IMR-90 (cell line): ENCODE measurements around the gene MOSPD3. TPM values are rescaled to one million over a fixed set of nuclear protein-coding genes. Genes with fewer than 3 reads are reported as not detected.

Source experiments
- ATAC-seq: fragments of 200-7000 bp; cut with Tn5 transposase; 2 replicates; pipeline ENCODE4 v1.9.1; 2020; ENCODE audit warnings: low read depth, mild to moderate bottlenecking, moderate library complexity
- BruUV-seq: library from RNA; stranded (reverse); fragments of 400-500 nt; replicated peaks from 2 replicates; lab custom pipeline; 2021; lab: Mats Ljungman, UMichigan
- CTCF ChIA-PET: fragments of 300-600 bp; formaldehyde crosslinking; extraction: SDS; loops from one replicate; lab custom pipeline; 2021; ENCODE audit warnings: antibody characterized with exemption; lab: Yijun Ruan, JAX
- POLR2A ChIA-PET: fragments of 300-600 bp; sonication (Branson Sonifier 250); formaldehyde crosslinking; loops from one replicate; lab custom pipeline; 2022; ENCODE audit warnings: antibody characterized with exemption; ENCODE audit not compliant: unreplicated experiment; lab: Charles Lee
- DNase-seq: peaks from one replicate; pipeline ENCODE4 v3.0.0; 2013
- H2AFZ ChIP-seq: replicated peaks from 2 replicates; pipeline ENCODE3; 2013; ENCODE audit warnings: low read length, mild to moderate bottlenecking; ENCODE audit not compliant: poor library complexity
- H2AK5ac ChIP-seq: 2 replicates; pipeline ENCODE4 v1.6.1; 2013; ENCODE audit warnings: low read depth, low read length, inconsistent platforms
- H2AK9ac ChIP-seq: replicated peaks from 2 replicates; pipeline ENCODE3; 2013; ENCODE audit warnings: mild to moderate bottlenecking, low read depth, low read length, moderate library complexity; ENCODE audit not compliant: poor library complexity
- H2BK120ac ChIP-seq: 2 replicates; pipeline ENCODE4 v1.6.1; 2013; ENCODE audit warnings: low read depth, low read length, inconsistent platforms
- H2BK15ac ChIP-seq: 3 replicates; pipeline ENCODE4 v1.6.1; 2013; ENCODE audit warnings: low read depth, low read length, inconsistent platforms
- H2BK20ac ChIP-seq: 2 replicates; pipeline ENCODE4 v1.6.1; 2013; ENCODE audit warnings: low read depth, mild to moderate bottlenecking, inconsistent platforms, low read length, moderate library complexity
- H2BK5ac ChIP-seq: 2 replicates; pipeline ENCODE4 v1.6.1; 2013; ENCODE audit warnings: mild to moderate bottlenecking, low read depth, low read length, inconsistent platforms; ENCODE audit not compliant: poor library complexity, severe bottlenecking
- H3K14ac ChIP-seq: replicated peaks from 2 replicates; pipeline ENCODE4 v1.6.1; 2013; ENCODE audit warnings: low read depth, low read length, inconsistent platforms
- H3K18ac ChIP-seq: 2 replicates; pipeline ENCODE4 v1.6.1; 2013; ENCODE audit warnings: low read depth, low read length, control low read depth
- H3K23ac ChIP-seq: 2 replicates; pipeline ENCODE4 v1.6.1; 2013; ENCODE audit warnings: low read depth, low read length, inconsistent platforms
- H3K27ac ChIP-seq: 2 replicates; pipeline ENCODE4 v1.5.1; 2013; ENCODE audit warnings: mild to moderate bottlenecking, control low read depth, low read length; ENCODE audit not compliant: insufficient read depth
- H3K27me3 ChIP-seq: 2 replicates; pipeline ENCODE4 v1.6.1; 2013; ENCODE audit warnings: low read length; ENCODE audit not compliant: control insufficient read depth, insufficient read depth
- H3K36me3 ChIP-seq: 2 replicates; pipeline ENCODE4 v1.6.1; 2013; ENCODE audit warnings: low read length, mixed read lengths; ENCODE audit not compliant: control insufficient read depth, insufficient read depth
- H3K4ac ChIP-seq: 2 replicates; pipeline ENCODE4 v1.6.1; 2013; ENCODE audit warnings: low read depth, low read length, inconsistent platforms
- H3K4me1 ChIP-seq: 2 replicates; pipeline ENCODE4 v1.6.1; 2013; ENCODE audit warnings: low read length, mixed read lengths; ENCODE audit not compliant: control insufficient read depth, insufficient read depth
- H3K4me2 ChIP-seq: 2 replicates; pipeline ENCODE4 v1.6.1; 2013; ENCODE audit warnings: low read depth, mild to moderate bottlenecking, control low read depth, low read length, moderate library complexity
- H3K4me3 ChIP-seq: 2 replicates; pipeline ENCODE4 v1.5.1; 2013; ENCODE audit warnings: low read depth, mild to moderate bottlenecking, control low read depth, low read length, moderate library complexity; ENCODE audit not compliant: insufficient read depth
- H3K56ac ChIP-seq: 2 replicates; pipeline ENCODE4 v1.6.1; 2013; ENCODE audit warnings: low read length, inconsistent platforms; ENCODE audit not compliant: insufficient read depth; ENCODE audit errors: extremely low read depth
- H3K79me1 ChIP-seq, 2 experiments: 2 replicates each; pipeline ENCODE4 v1.6.1; 2013; ENCODE audit warnings: low read length in 2 of 2, inconsistent platforms in 1 of 2, low read depth in 1 of 2
- H3K9ac ChIP-seq: 2 replicates; pipeline ENCODE4 v1.6.1; 2013; ENCODE audit warnings: low read depth, low read length, control low read depth
- H3K9me1 ChIP-seq: 2 replicates; pipeline ENCODE4 v1.6.1; 2013; ENCODE audit warnings: low read length, inconsistent platforms; ENCODE audit not compliant: insufficient read depth
- H3K9me3 ChIP-seq: 2 replicates; pipeline ENCODE4 v1.6.1; 2013; ENCODE audit warnings: low read length; ENCODE audit not compliant: control insufficient read depth, insufficient read depth
- H4K20me1 ChIP-seq: 2 replicates; pipeline ENCODE4 v1.6.1; 2013; ENCODE audit warnings: low read length, inconsistent platforms; ENCODE audit not compliant: insufficient read depth
- H4K5ac ChIP-seq: 2 replicates; pipeline ENCODE4 v1.6.1; 2013; ENCODE audit warnings: mild to moderate bottlenecking, low read depth, low read length, control low read depth
- H4K8ac ChIP-seq, 2 experiments: 2 replicates each; pipeline ENCODE4 v1.6.1; 2013; ENCODE audit warnings: low read depth in 2 of 2, low read length in 2 of 2, control low read depth in 1 of 2, inconsistent platforms in 1 of 2
- H4K91ac ChIP-seq: 2 replicates; pipeline ENCODE4 v1.6.1; 2013; ENCODE audit warnings: low read depth, low read length, inconsistent platforms; ENCODE audit not compliant: insufficient read depth
- BHLHE40 ChIP-seq: fragments of 150-350 bp; IDR thresholded peaks from 2 replicates; pipeline ENCODE4 v1.6.1; 2016; ENCODE audit warnings: mild to moderate bottlenecking, low read depth, low read length
- ELK1 ChIP-seq: fragments of 150-350 bp; IDR thresholded peaks from 2 replicates; pipeline ENCODE4 v1.6.1; 2016; ENCODE audit warnings: low read depth, mild to moderate bottlenecking, low read length, moderate library complexity, borderline replicate concordance
- MAZ ChIP-seq: IDR thresholded peaks from 2 replicates; pipeline ENCODE4 v1.6.1; 2012; ENCODE audit warnings: low read depth, mild to moderate bottlenecking, low read length, improper control_type of control experiment, moderate library complexity, borderline replicate concordance
- MXI1 ChIP-seq: IDR thresholded peaks from 2 replicates; pipeline ENCODE4 v1.6.1; 2012; ENCODE audit warnings: low read depth, mild to moderate bottlenecking, low read length, moderate library complexity, borderline replicate concordance
- POLR2A ChIP-seq: IDR thresholded peaks from 2 replicates; pipeline ENCODE4 v1.6.1; 2012; ENCODE audit warnings: mild to moderate bottlenecking, low read depth, low read length
- SMC3 ChIP-seq: fragments of 150-350 bp; IDR thresholded peaks from 2 replicates; pipeline ENCODE4 v1.6.1; 2016; ENCODE audit warnings: low read depth, mild to moderate bottlenecking, antibody characterized with exemption, low read length, moderate library complexity
- USF2 ChIP-seq: fragments of 150-350 bp; IDR thresholded peaks from 2 replicates; pipeline ENCODE4 v1.6.1; 2017; ENCODE audit warnings: mild to moderate bottlenecking, antibody characterized with exemption, low read length, low read depth
- WGBS, 2 experiments: methylation state at CpG; one replicate each; pipeline versions ENCODE4 v1.1.5 to v1.1.7; 2013; ENCODE audit warnings: missing lambda C conversion rate in 2 of 2; ENCODE audit not compliant: insufficient read length in 1 of 2; ENCODE audit errors: extremely low coverage in 2 of 2; 5-methylcytosine and 5-hydroxymethylcytosine counted together
- dilution Hi-C: fragments of 300-500 bp; cut with HindIII; formaldehyde crosslinking; loops from one replicate; pipeline ENCODE4 v1.14.3; 2018; ENCODE audit warnings: low sequenced_read_pairs; ENCODE audit not compliant: unreplicated experiment
- in situ Hi-C: fragments of 300-500 bp; cut with MboI; formaldehyde crosslinking; loops from 3 replicates; pipeline ENCODE4 v1.14.3; 2019; ENCODE audit warnings: low sequenced_read_pairs, inconsistent platforms, mixed read lengths
- intact Hi-C: fragments of 100-400 bp; cut with micrococcal nuclease; formaldehyde crosslinking; loops from 2 replicates; pipeline ENCODE4 v1.10.0; 2022
- polyA plus RNA-seq, 3 experiments: library from polyadenylated mRNA; depleted of rRNA; stranded (reverse); fragments of >200 nt; gene quantifications; 2 replicates each; pipeline ENCODE4 v1.2.3, GENCODE V29; 2012; ENCODE audit warnings: low replicate concordance in 1 of 3
- total RNA-seq: library from RNA; depleted of rRNA; stranded (reverse); fragments of >200 nt; gene quantifications from 2 replicates; pipeline ENCODE4 v1.2.3, GENCODE V29; 2012

Gene MOSPD3
- total and polyA plus RNA-seq, 2 of the 4 experiments (the other 2 are of a cell fraction) = 2.3 to 30.0 TPM

- Histone ChIP-seq H3K23ac (0 out of 2 replicates have a peak overlapping the region, but pooled peaks have one; percentile 11), H3K9me3 (no peaks in the 10 kb centered on the region), H3K79me1 (no peaks in the 10 kb centered on the region), H4K20me1 (no peaks in the 10 kb centered on the region; the same call in 1 of the 2 replicates), H4K91ac (peak overlapping the region; percentile 21; the same call in 1 of the 2 replicates), H4K8ac (peak overlapping the region in 1 of 2 experiments; percentile 52; a peak in 1 of 4 replicates), H3K18ac (no peak overlapping the region), H3K14ac (no peak overlapping the region), H3K56ac (no peak overlapping the region), H3K27ac (no peak overlapping the region; the same call in 1 of the 2 replicates), H3K4me1 (no peaks in the 10 kb centered on the region), H3K27me3 (peaks cover under 1% of the 10 kb centered on the region; the same call in 1 of the 2 replicates), H4K5ac (no peak overlapping the region), H3K36me3 (no peaks in the 10 kb centered on the region), H2BK5ac (no peak overlapping the region), H2BK15ac (no peak overlapping the region), H2AK9ac (peak overlapping the region; percentile 89), H2AK5ac (peak overlapping the region; percentile 11), H3K9me1 (peaks cover 7% of the 10 kb centered on the region; the same call in 1 of the 2 replicates), H3K4me2 (peak overlapping the region; percentile 93), H3K4me3 (peak overlapping the region; percentile 33), H2BK20ac (no peak overlapping the region), H2AFZ (peak overlapping the region; percentile 90), H3K9ac (peak overlapping the region; percentile 29; the same call in 1 of the 2 replicates), H2BK120ac (0 out of 2 replicates have a peak overlapping the region, but pooled peaks have one; percentile 10), H3K4ac (0 out of 2 replicates have a peak overlapping the region, but pooled peaks have one; percentile 10)
- BruUV-seq = no TSS peak
- DNase-seq (peak; percentile 81), ATAC-seq (peak; percentile 100)
- in situ Hi-C loops (no loop called here), intact Hi-C loops (no loop called here), dilution Hi-C loops (no loop called here)
- CTCF ChIA-PET = interaction anchor here (1.0 kb wide), 1 partner anchor 8 kb away, joined by 5 read pairs; no protein-coding TSS in a partner anchor
- 6% methylated on average over 7 of the region's 37 CpGs; no CpG with 5 or more reads in 1 of the 2 experiments for whole genome bisulfite sequencing, 2 experiments
- POLR2A ChIA-PET = no interaction called here
- TF ChIP-seq USF2 (no peak), SMC3 (no peak), ELK1 (no peak), MAZ (peak; percentile 65; the same call in 1 of the 2 replicates), BHLHE40 (no peak), MXI1 (0 out of 2 replicates have a peak, but pooled peaks have one; percentile 17), POLR2A (no peak)
These were observed 14.3 kb downstream of the MOSPD3 start for GRCh38 chr7:100626530-100627237.
